Astrocyte of the hippocampus (primary cell): ENCODE results near the gene RHEB.

Experiments
- DNase-seq: peaks from one replicate; pipeline ENCODE4 v3.0.0; 2011; ENCODE audit warnings: low read depth, low spot score

The RHEB gene

DNA sequence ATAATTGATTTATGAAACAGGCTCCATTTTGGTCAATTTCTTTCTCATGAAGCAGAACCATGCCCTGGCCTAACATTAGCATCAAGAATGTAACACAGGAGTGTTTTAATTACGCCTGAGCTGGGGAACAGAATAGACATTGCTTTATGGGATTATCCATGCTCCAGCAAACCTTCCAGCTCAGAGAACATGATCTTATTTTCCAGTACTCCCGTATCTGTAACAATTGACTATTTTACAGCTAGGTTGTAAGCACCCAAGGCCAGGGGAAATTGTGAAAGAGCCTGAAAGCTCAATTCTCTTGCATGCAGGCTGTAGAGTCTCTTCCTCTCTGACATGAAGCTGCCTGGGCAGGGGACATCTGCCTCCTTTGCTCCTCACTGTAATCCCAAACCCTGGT lies 49.0 kb downstream of the RHEB start:
- peak; percentile 86 for DNase-seq

GRCh38 chr7:151469281-151469680 lies 50.4 kb downstream of the RHEB start:
- DNase-seq = peak; percentile 58

GRCh38 chr7:151468217-151469018 lies 51.3 kb downstream of the RHEB start:
- no peak for DNase-seq

DNA sequence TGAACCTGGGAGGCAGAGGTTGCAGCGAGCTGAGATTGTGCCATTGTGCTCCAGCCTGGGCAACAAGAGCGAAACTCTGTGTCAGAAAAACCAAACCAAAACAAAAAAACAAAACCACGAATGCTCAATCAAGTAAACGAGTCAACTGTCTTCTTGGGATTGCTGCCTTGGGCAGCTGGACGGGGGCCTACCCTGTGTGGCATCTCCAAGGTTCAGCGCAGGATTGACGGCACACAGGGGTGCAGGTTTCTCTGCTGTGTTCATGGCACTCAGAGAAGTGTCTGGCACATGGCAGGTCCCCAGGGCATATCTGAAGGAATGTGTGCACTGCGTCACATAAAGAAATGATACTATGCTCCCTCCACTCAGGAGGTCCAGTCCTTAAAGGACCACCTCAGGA lies 54.5 kb downstream of the RHEB start:
- no peak for DNase-seq

DNA sequence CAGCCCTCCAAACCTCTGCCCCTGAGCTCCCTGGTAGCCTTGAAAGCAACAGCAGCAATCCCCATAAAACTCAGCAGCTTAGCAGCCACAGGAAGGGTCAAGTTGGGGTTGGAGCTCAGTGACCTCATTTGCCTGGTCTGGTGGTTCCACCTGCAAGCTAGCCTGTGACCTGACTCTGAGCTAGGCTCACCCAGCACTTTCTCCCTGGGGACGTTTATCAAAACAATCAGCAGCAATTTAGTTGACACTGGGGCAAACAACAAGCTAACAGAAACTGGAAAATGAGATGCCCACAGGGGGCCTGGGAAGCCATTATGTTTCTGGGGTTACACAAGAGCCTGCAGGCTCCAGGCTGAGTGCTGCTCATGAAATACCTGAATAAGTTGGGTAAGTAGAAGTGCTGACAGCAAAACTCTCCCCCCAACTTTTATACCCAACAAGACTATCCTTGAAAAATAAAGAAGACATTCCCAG lies 57.4 kb downstream of the RHEB start:
- DNase-seq = no peak

- no peak for DNase-seq
These were observed 57.8 kb downstream of the RHEB start for GRCh38 chr7:151461942-151462230.

GRCh38 chr7:151461096-151461941 lies 58.4 kb downstream of the RHEB start:
- peak; percentile 76 for DNase-seq

DNA sequence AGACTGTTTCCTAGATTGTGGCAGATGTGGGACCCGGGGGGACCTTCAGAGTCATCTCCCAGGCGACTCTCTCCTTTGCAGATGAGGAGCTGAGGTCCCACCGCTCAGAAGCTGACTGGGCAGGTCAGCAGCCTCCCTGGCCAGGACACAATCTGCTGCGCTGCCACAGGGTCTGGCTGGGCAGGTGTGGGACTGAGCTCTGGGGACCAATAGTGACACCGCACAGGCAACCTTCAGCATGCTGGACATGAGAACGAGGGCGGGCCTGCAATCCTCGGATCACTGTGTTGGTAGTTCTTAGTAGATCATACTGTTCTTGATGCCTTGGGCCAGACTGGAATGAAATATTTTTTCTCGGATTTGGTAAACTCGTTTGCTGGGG lies 59.2 kb downstream of the RHEB start:
- DNase-seq = no peak

DNA sequence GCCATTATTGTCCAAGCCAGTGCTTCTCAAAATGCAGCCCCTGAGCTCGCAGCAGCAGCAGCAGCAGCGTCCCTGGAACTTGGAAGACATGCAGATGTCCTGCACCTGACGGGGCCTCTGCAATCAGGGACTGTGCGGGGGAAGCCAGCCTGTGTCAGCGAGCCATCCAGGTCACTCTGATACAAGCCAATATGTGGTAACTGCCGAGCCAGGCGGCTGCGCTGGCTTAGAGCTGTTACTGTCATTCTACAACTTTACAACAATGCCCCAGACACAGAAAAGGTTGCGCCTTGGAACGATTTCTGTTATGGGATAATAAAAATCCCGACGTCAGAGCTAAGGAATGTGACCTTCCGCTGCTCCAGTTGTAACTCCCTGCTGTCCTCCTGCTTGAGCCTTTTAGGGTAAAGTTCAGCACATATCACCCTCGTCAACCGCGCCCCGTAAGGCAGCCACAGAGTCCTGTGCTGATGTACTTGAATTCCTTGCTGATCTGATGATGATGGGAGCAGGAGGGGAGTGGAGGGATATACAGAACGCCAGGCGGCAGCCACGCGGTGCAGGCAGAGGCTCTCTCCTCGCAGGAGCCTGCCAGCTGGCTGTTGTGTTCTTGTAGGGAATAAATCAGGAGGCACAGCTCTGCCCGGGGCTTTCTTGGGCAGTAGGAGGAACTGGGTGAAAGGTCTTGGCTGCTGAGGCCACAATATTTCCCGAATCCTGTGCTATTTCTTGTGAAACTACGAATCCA lies 59.8 kb downstream of the RHEB start:
- DNase-seq = peak; percentile 93

- no peak for DNase-seq
These were observed 62.2 kb downstream of the RHEB start for GRCh38 chr7:151457534-151457933.

DNA sequence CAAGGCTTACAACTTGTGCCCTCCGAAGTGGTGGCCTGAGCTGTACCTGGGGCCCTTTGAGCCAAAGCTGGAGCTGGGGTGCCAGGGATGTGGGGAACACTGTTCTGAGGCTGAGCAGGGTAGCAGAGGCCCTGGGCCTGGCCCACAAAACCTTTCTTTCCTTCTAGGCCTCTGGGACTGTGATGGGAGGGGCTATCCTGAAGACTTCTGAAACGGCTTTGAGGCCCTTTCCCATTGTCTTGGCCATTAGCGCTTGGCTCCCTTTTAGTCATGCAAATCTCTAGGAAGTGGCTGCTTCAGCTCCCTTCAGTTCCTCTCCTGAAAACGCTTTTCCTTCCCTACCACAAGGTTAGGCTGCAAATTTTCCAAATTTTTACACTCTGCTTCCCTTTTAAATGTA lies 62.9 kb downstream of the RHEB start:
- no peak for DNase-seq

GRCh38 chr7:151456276-151456675 lies 63.4 kb downstream of the RHEB start:
- no peak for DNase-seq

DNA sequence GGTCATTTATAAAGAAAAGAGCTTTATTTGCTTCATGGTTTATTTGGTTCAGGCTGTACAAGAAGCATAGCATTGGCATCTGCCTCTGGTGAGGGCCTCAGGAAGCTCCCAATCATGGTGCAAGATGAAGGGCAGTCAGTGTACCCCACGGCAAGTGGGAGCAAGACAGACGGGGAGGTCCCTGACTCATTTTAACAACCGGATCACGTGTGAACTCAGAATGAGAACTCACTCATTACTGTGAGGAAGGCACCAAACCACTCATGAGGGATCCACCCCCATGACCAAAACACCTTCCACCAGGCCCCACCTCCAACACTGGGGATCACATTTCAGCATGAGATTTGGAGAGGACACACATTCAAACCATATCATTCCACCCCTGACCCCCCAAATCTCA lies 64.0 kb downstream of the RHEB start:
- no peak for DNase-seq

DNA sequence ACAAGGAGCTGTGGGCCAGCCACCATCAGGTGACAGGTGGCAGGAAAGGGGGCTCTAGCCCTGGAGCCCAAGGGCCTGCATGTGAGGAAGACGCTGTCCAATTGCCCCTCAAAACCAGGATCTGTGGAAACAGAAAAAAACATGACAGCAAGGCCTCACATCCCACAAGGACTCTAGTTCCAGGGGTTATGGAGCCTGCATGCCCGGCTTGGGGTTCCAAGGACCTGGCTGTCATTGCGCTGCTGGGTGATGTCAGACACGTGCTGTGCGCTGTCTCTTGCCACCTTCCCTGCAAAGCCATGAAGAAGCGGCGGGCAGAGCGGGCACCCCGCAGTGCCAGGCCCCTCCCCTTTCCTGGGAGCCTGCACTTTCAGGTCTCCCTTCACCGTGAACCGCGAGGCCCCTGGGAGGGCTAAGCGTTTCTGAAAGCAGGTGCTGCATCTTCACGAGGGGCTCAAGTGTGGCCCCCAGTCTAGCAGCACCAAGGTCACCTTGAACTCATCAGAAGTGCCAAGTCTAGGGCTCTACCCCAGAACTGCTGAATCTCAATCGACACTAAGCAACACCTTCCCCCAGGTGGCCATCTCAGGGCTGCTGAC lies 64.7 kb downstream of the RHEB start:
- no peak for DNase-seq

DNA sequence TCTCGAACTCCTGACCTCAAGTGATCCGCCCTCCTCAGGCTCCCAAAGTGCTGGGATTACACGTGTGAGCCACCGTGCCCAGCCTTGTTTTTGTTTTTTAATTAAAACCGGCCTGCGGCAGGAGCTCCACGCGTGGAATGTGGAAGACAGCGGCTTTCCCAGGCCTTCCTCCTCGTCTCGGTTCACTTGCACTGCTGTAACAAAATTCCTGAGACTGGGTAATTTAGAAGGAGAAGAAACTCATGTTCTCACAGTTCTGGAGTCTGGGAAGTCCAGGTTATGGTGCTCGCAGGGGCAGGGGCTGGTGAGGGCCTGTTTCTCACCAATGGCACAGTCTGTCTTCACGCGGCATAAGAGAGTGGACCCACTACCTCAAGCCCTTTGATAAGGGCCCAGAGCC lies 65.4 kb downstream of the RHEB start:
- DNase-seq = no peak

DNA sequence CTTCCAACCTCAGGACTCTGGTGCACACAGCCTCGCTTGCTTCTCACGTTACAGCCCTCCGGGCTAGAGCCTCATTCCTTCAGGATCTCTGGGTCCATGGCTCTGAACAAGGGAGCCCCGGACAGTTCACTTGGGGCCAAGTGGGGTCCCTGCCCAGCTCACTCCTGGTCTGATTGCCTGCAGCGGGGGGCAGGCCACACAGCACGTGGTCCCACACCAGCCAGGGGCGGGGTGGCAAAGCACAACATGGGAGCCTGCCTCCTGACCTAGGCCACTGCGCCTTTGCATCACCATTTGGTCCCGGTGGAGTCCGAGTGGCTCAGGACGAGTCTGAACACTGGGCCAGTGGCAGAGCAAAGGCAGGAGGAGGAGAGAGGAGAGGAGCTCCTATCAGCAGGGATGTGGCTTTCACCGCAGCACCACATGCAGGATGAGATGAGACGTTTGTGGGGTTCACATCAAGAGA lies 66.3 kb downstream of the RHEB start:
- DNase-seq = no peak

GRCh38 chr7:151452680-151453325 lies 66.9 kb downstream of the RHEB start:
- no peak for DNase-seq

DNA sequence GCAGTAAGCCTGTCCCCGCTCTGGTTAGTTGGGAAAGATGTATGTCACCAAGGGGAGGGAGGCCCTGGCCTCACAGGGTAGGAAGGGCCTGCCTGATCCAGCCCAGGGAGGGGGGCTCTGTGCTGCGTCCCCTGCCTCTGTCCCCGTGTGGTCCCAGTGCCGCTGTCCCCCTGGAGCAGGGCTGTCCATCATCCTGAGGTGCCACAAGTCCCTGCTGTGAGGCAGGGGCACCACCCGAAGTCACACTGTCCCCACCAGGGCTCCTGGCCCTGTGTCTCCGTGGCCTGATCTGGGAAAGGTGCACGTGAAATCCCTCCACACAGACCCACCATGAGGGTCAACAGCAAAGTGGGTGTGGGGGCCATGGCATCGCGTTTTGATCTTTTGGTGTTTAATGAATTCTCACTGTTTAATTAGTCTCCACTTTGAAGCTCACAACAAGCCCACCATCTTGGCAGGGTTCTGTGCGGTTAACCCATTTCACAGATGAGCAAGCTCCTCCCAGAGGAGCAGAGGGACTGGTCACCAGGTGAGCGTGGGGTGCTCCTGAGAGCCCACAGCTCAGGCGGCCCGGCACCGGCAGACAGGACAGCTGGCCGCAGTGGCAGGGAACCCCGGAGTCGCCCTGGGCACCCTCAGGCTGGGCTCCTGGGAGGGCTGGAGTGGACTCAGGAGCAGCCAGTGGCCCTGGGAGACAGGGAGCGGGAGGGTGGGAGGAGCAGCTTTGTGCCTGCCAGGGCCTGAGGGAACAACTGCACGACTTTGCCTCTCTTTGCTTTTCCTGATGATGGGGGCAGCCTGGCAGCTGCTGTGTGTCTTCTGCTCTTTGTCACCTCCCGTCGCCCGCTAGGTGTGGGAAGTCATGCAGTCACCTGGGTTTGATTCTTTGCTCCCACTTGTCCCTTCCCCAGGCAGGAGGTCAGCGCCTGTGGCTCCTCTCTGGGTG lies 67.8 kb downstream of the RHEB start:
- no peak for DNase-seq

GRCh38 chr7:151451156-151451555 lies 68.5 kb downstream of the RHEB start:
- DNase-seq = no peak

DNA sequence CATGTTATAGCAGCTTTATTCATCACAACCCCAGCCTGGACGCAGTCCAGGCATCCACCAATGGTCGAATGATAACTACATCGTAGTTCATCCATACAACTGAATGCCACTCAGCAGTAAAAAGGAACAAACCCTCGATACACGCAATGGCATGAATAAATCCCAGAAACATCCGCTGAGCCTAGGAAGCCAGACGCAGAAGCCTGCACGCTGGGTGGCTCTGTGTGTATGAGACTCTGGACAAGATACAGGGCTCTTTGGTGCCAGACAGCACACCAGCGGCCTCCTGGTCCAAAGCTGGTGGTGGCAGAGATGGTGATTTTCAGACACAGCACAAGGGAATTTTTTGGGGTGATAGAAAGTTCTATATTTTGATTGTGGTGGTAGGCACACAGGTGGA lies 69.7 kb downstream of the RHEB start:
- DNase-seq = no peak
